HUDEP-2 (cell line): ENCODE measurements around the gene SUN5.
"Not testable (repeated sequence)": the region's sequence is repeated elsewhere in the genome, so short reads cannot be mapped to it uniquely, and the experiment has no call there.

Experiments used
- DNase-seq, 76 experiments: peaks; one replicate each; lab custom pipeline; 2025; ENCODE audit not compliant: unreplicated experiment in 76 of 76; lab: John Stamatoyannopoulos, UW

SUN5 gene

DNA sequence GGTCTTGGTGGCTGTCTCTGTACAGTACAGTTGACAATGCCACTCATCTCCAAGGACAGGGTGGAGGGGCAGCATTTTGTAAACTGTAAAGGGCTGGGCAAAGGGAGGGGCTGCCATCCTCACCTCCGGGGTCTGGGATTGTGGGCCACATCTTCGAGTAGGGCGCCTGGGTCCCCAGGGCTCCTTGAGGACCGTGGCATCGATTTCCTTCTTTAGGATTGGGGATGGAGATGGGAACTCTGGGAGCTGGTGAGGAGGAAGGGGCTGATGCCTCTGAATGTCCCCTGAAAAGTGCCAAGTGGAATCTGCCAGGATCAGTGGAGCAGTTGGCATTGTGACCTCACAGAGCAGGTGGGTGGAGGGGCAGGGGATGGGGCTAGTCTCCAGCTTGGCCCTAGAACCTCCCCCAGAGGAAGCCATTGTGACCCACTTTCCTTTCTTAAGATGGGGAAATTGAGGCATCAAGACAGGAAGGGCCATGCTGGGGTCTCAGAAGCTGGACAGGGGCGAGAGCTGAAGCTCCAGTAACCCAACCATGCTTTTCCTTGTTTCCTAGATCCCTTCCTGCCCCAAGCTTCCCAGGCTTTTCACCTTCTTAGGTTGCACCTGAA lies at the start of gene SUN5:
SUN5 (minus strand) TSS at position 293 of the 611 bp plus-strand sequence; CDS start at position 200, 93 bp downstream.
- DNase-seq: no peak

GRCh38 chr20:33053291-33054106 lies 49.3 kb upstream of the SUN5 start, which contains the start of gene BPIFB3:
Gene BPIFB3 (plus strand): TSS chr20:33053903. CDS start chr20:33055436, 1,533 bp downstream.
- DNase-seq: no peak

DNA sequence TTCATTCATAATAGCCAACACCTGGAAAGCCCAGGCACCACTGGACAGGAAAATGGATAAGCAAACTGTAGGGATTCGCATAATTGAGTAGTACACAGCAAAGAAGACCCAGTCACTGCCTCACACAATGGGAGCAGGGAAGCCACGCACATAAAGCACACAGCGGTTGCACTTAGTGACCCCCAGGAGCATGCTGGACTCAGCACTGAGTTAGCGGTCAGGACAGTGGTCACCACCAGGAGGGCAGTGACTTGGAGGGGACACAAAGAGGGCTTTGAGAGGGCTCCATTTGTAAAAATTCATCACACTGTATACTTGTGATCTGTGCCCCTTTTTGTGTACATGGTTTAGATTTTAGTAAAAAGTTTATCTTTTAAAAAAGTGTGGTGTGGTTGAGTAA lies 47.1 kb upstream of the SUN5 start:
- no peak for DNase-seq

GRCh38 chr20:33046412-33046811 lies 42.2 kb upstream of the SUN5 start:
- DNase-seq: no peak

DNA sequence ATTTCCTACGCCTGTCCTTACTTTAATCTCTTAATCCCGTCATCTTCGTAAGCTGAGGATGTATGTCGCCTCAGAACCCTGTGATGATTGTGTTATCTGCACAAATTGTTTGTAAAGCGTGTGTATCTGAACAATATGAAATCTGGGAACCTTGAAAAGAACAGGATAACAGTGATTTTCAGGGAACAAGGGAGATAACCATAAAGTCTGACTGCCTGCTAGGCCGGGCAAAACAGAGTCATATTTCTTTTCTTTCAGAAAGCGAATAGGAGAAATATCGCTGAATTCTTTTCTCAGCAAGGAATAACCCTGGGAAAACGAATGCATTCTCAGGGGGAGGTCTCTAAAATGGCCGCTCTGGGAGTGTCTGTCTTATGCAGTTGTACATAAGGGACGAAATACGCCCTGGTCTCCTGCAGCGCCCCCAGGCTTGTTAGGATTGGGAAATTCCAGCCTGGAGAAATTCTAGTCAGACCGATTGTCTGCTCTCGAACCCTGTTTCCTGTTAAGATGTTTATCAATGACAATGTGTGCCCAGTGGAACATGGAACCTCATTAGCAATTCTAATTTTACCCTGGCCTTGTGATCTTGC lies 41.0 kb upstream of the SUN5 start:
- DNase-seq: not testable (repeated sequence)

- no peak for DNase-seq
Observed at GRCh38 chr20:33043731-33044181, 39.5 kb upstream of the SUN5 start.

GRCh38 chr20:33042983-33043730 lies 38.9 kb upstream of the SUN5 start:
- DNase-seq: no peak

DNA sequence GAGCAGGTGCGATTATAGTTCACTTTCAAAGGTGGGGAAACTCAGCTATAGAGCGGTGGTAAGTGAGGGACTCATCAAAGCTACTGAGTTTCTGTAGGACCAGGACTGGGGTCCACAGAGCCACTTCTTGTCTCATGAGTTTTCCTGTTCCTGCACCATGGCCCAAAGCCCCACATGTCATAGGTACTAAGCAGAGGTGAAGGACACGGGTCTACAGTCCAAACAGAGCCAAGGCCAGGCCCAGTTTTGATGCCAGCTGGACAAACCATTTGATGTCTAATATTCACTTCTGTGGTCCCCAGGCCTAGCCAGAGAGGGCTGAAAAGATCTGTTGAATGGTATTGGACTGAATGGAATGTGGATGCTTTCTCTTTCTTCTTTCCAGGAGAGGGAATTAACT lies 38.2 kb upstream of the SUN5 start:
- DNase-seq: no peak

- no peak for DNase-seq
Observed at GRCh38 chr20:33038243-33038642, 34.0 kb upstream of the SUN5 start.

DNA sequence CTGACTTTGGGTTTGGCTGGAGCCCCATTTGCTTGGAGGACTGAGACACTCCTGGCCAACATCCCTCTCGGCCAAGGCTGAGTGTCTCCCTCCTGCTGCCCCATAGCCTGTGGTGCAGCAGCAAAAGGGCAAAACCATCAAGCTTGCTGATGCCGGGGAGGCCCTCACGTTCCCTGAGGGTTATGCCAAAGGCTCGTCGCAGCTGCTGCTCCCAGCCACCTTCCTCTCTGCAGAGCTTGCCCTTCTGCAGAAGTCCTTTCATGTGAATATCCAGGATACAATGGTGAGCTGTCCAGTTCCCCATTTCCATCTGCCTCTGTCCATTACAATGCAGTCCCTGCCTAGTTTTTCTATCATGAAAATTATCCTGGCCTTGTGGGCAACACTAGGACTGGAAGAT lies 33.2 kb upstream of the SUN5 start:
- DNase-seq: no peak

DNA sequence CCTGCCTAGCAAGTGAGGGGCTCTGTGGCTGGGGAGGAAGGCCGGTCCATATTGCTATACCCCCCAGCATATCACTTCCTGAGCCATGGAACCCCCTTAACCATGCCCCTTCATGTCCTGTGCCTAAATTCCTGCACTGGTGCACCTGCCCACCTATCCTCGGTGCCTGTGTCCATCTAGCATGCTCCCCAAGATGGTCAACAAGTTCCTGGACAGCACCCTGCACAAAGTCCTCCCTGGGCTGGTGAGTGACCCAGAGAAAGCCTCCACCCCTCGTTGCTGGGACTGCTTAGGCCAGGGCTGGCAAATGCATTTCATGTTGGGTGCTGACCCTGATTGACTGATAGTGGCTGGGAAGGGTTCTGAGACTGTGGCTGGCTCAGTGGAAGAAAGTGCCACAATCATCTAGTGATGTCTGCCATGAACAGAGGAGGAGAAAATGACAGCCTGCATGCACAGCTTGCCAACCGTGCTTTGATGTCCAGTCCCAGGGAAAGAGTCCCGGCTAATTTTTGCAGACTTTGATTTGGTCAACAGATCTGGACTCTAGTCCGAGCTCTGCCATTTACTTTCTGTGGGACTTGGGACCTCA lies 30.8 kb upstream of the SUN5 start:
- no peak for DNase-seq

DNA sequence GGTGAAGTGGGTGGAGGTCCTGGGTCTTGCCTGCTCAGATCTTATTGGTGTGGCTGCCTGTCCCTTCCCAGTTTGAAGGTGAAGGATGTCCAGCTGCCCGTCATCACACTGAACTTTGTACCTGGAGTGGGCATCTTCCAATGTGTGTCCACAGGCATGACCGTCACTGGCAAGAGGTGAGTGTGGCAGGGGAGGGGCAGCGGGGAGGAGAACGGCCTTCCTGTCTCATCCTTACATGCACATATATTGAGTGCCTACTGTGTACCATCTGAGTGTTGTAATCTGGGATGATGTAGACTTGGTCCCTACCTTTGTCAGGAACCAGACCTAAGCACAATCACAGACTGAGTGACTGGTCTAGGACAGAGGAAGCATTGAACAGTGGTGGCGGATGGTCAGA lies 29.9 kb upstream of the SUN5 start:
- DNase-seq: no peak

DNA sequence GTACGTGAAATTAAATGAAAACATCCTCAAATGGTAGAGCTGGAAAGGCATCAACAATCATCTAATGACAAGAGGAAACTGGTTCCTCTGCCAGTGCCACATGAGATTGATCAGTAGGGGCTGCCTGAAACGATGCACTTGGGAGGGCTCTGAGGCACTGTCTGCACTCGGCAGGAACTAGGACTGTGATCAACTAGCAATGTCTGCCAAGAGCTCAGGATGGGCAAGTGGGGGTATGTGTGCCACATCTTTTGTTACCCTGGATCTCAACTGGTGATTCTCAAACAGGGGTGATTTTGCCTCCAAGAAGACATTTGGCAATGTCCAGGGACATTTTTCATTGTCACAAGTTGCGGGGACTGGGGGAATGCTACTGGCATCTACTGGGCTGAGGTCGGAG lies 29.1 kb upstream of the SUN5 start:
- no peak for DNase-seq

DNA sequence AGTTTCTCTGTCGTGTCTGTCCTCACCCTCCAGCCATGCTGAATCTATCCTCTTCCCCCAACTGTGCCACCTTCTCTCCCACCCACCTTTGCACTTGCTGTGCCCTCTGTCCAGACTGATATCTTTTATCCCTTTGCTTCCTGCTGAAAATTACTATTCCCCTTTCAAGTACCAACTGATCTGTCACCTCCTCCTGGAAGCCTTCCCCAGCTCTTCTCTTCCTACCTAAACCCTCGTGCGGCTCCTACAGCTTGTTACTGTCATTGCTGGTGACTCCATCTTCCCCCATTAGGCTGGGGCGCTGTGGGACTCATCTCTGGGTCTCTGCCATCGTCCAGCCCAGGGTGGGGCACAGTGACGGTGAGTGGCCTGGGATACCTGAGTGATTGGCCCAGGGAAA lies 28.3 kb upstream of the SUN5 start:
- DNase-seq: no peak

DNA sequence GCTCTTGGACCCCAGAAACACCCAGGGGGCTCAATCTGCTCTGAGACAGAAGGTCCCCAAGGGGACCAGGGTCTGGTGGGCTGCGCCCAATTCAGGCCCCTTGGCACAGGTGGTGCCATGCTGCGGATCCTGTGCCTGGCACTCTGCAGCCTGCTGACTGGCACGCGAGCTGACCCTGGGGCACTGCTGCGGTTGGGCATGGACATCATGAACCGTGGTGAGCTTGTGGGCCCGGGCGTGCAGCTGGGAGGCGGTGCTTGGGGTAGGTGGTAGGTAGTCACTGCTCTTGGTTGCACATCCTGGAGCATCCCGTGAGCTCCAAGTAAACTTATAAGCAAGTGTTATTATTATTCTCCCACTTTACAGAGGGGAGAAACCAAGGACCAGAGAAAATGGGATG lies 27.3 kb upstream of the SUN5 start, which contains the start of gene BPIFB6:
BPIFB6 (plus strand) TSS at position 118 of the 400 bp plus-strand sequence; CDS start at position 118, 0 bp downstream.
- DNase-seq: no peak

DNA sequence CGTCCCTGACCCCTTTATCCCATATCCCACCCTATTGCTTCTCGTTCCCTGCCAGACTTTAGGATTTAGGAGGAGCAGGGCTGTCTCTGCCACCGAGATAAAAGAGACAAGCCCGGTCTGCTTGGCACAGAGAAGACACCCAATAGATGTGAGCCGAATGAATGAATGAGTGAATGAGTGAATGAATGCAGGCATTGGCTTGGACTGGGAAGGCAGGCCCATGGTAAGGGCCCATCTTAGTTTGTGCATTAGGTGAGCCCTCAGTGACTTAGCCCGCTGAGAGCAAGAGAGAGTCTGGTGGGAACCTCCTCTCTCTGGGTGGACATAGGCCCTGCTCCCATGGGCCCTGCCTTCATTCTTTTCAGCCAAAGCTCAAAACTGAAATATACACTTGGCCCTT lies 26.3 kb upstream of the SUN5 start:
- no peak for DNase-seq

- DNase-seq: no peak
Observed at GRCh38 chr20:33030076-33030475, 25.8 kb upstream of the SUN5 start.

DNA sequence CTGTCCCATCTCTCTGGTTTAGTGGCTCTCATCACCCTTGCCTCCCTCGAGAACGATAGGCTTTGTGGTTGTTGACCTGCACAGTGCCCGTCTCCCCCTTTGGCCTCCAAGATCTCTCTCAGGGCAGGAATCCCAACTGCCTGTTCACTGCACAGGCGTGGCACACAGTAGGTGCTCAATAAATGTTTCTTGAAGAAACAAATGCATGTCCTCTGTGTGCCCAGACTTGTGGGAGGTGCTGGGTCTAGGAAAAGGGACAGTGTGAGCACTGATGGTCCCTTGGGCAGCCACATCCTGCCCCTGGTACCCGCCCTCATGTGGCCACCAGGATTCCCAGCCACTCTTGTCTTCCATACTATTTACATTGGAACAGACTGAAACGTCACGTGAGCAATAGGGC lies 24.6 kb upstream of the SUN5 start:
- DNase-seq: no peak

DNA sequence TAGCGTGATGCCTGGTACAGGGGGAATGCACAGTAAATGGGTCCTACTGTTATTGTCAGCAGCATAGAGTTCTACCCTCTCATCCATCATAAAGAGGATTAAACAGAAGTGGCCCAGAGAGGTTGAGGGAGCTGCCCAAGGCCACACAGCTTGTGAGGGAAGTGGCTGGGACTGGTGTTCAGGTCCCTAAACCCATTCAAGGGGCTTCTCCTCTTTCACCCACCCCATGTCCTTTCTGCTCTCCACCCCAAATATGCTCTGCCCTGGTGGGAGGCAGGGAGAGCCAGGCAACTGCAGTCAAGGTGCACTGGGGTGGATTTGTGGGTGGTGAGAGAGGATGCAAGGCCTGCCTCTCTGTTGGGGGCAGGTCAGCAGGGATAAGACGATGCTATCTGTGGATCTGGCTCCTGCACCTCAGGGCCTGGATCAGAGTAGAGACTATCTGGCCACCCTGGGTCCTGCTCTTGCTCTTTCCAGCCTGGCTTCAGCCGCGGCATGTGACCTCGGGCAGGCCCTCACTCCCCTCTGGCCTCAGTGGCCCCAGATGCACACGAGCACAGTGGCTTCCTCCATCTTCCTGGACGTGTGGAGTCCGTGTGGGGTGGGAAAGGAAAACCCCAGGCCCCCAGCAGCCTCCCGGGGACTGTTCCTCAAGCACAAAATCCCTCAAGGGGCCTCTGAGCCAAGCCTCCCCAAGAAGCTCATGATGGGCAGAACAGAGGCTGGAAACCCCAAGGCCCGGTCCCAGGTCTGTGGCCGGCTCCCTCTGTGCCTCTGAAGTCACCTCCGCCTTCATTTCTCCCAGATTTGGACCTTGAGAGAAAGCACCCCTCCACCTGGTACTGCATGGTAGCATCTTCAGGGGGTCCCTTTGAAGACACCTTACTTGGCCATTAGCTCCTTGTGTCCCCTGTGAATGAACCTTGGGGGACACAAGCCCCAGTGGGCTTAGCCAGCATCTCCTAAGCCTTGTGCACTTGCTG lies 23.8 kb upstream of the SUN5 start:
- no peak for DNase-seq
